Stimulated activated effector memory CD8-positive, alpha-beta T cell treated with anti-CD3 and anti-CD28 coated beads, Interleukin-12 subunit alpha, Interleukin-12 subunit beta, amount 100 ng/mL, for 72 hours (primary cell): ENCODE results near the gene RPL14.
A peak's percentile ranks its signal among the peaks of the same experiment; 100 is the strongest.

Experiments
- ATAC-seq: fragments of 150-1000 bp; cut with Tn5 transposase; 2 replicates; pipeline ENCODE4 v1.10.0; 2021
- DNase-seq, 2 donors: peaks; one replicate each; pipeline ENCODE4 v3.0.0; 2021 to 2022; ENCODE audit warnings: low spot score in 2 of 2
- H3K27ac Mint-ChIP-seq: one replicate; pipeline ENCODE4 v1.8.0; 2022; ENCODE audit warnings: mild to moderate bottlenecking, mixed read lengths
- H3K36me3 Mint-ChIP-seq: one replicate; pipeline ENCODE4 v1.8.0; 2022; ENCODE audit warnings: mild to moderate bottlenecking, mixed read lengths
- H3K4me1 Mint-ChIP-seq: one replicate; pipeline ENCODE4 v1.8.0; 2022; ENCODE audit warnings: mixed read lengths
- H3K4me3 Mint-ChIP-seq: one replicate; pipeline ENCODE4 v1.8.0; 2022; ENCODE audit warnings: mild to moderate bottlenecking, mixed read lengths
- H3K9me3 Mint-ChIP-seq: one replicate; pipeline ENCODE4 v1.8.0; 2022; ENCODE audit warnings: mixed read lengths

RPL14 gene

GRCh38 chr3:40487172-40487571, 30.0 kb downstream of the RPL14 start:
- no peak for ATAC-seq
- H3K4me1 Mint-ChIP-seq = peaks cover 9% of the 10 kb centered on the region
- H3K27ac Mint-ChIP-seq = no peak overlapping the region
- peaks cover 43% of the 10 kb centered on the region for H3K36me3 Mint-ChIP-seq
- DNase-seq = no peak
- H3K4me3 Mint-ChIP-seq = no peak overlapping the region
- H3K9me3 Mint-ChIP-seq = peaks cover 13% of the 10 kb centered on the region

- H3K36me3 Mint-ChIP-seq = peaks cover 18% of the 10 kb centered on the region
- peaks cover 13% of the 10 kb centered on the region for H3K9me3 Mint-ChIP-seq
- H3K27ac Mint-ChIP-seq = no peak overlapping the region
- H3K4me3 Mint-ChIP-seq = no peak overlapping the region
- ATAC-seq (no peak), DNase-seq (no peak)
- H3K4me1 Mint-ChIP-seq = no peaks in the 10 kb centered on the region
These were observed 33.8 kb downstream of the RPL14 start for GRCh38 chr3:40490916-40491315.

- H3K27ac Mint-ChIP-seq = no peak overlapping the region
- H3K36me3 Mint-ChIP-seq = no peaks in the 10 kb centered on the region
- ATAC-seq (no peak), DNase-seq (no peak)
- no peaks in the 10 kb centered on the region for H3K4me1 Mint-ChIP-seq
- no peaks in the 10 kb centered on the region for H3K9me3 Mint-ChIP-seq
- no peak overlapping the region for H3K4me3 Mint-ChIP-seq
These were observed 37.6 kb downstream of the RPL14 start for GRCh38 chr3:40494698-40495097.

DNA sequence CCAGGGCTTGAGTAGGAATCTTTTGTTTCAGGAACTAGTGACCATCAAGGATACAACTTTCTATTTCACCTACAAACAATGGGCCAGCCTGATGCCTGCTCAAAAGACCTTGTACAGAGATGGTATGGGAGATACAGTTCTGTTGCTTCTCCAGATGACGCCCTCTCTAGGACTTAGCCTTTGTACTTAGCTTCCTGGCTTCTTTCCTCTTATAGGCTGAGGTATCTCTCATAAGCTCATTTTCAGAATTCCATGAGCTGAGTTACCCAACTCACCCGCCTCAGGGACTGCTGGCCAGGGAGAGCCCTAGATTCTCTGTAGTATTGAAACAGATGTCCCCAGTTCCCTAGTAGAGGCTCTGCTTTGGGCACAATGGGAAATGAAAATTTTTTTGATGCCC, 40.1 kb downstream of the RPL14 start:
- Mint-ChIP-seq H3K4me1 (no peaks in the 10 kb centered on the region), H3K9me3 (no peaks in the 10 kb centered on the region), H3K4me3 (no peak overlapping the region), H3K27ac (no peak overlapping the region), H3K36me3 (no peaks in the 10 kb centered on the region)
- ATAC-seq (no peak), DNase-seq (no peak)

- Mint-ChIP-seq H3K4me3 (no peak overlapping the region), H3K4me1 (peaks cover 5% of the 10 kb centered on the region), H3K36me3 (no peaks in the 10 kb centered on the region), H3K9me3 (no peaks in the 10 kb centered on the region), H3K27ac (no peak overlapping the region)
- DNase-seq = no peak
- no peak for ATAC-seq
These were observed 42.8 kb downstream of the RPL14 start for GRCh38 chr3:40499952-40500351.

DNA sequence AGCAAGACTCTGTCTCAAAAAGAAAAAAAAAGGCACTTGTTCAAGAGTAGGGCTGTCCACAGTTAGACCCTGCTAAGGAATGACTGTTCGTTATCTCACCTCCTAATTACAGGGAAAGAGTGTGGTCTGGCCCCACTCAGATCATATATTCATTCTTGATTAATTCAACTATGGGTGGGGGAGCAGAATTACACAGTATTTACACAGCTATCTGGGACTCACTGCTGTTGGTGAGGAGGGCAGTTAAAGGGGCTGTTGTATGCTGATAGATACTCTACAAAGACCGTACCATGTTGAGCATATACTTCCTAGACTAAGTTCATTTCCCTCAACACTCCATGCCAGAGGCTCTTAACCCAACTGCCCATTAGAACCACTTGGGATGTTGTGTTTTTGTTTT, 44.9 kb downstream of the RPL14 start:
- ATAC-seq (peak; percentile 20), DNase-seq (no peak)
- Mint-ChIP-seq H3K4me1 (peaks cover 11% of the 10 kb centered on the region), H3K36me3 (no peaks in the 10 kb centered on the region), H3K9me3 (no peaks in the 10 kb centered on the region), H3K4me3 (no peak overlapping the region), H3K27ac (no peak overlapping the region)

DNA sequence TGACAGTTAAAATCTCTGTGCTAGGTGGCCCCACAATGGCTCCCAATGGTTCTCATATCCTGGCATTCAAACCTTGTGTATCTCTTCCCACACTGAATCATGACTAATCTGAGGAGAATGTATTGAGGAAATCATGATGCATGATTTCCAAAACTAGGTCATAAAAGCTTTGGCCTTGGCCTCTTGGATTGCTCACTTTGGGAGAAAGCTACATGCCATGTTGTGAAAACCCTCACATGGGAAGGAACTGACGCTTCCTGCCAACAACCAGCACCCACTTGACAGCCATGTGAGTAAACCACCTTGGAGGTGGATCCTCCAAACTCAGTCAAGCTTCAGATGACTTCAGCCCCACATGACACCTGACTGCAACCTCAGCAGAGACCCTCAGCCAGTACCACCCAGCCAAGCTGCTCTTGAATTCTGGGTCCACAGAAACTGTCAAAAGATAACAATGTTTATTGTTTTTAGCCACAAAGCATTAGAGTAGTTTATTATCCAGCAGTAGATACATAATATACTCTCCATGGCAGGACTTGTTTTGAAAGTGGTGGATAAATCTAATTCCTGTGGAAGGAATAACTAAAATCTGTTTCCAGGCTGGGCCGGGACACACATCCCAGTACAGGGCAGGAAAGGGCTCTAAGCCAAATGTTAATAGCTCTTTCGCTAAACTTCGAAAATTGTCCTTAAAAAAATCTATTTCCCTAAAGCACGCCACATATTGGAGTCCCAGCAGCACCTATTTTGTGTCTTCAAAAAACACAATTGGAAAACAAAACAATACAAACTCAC, 47.7 kb downstream of the RPL14 start:
- Mint-ChIP-seq H3K36me3 (no peaks in the 10 kb centered on the region), H3K4me3 (peak overlapping the region; percentile 77), H3K27ac (no peak overlapping the region), H3K9me3 (no peaks in the 10 kb centered on the region), H3K4me1 (peaks cover 11% of the 10 kb centered on the region)
- DNase-seq = no peak
- ATAC-seq = peak; percentile 49

DNA sequence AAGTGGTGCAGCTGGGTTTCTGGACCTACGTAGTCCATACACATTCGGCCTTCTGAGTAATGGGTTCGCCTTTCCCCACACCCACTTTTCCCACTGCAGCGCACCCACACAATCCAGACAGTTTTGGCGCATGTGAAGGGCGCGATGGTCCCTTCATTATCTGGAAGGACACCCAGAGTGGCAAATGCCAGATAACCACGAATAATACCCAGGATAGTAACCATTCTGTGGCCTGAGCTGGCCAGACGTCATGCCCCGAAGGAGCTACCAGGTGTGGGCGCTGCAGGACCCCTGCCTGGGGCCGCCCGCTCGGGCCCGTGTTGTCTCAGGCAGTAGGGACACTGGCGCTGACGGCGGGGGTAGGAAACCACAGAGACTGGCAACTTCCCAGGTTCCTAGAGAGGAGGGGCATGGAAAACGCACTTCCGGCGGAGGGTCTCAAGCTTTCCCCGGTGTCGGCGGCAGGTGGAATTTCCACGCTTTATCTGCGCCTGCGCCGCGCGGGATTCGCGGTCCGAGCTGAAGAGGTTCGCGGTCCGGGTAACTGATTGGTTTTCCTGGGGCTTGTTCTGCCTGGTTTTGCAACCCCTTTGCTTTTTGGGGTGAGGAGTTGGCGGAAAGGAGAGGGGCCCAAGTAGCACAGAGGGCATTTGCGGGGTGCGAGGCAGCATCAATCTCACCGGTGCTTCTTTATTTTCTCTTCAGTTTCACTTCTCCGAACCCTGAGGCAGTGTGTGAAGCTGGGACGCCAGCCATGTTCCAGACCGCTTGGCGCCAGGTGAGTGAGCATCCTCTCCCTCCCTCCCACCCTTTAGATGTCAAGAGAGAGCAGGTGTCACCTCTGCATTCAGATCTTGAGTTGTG, 48.7 kb downstream of the RPL14 start, which contains the start of gene ZNF620:
ZNF620 (plus strand) TSS at position 441 of the 864 bp plus-strand sequence; CDS start at position 755, 314 bp downstream.
- peak; percentile 77 for ATAC-seq
- H3K4me3 Mint-ChIP-seq = peak within 1 kb of the TSS; percentile 77
- H3K36me3 Mint-ChIP-seq = no peaks in the 10 kb centered on the region
- DNase-seq = peak; percentile 12 to 72
- H3K4me1 Mint-ChIP-seq = peaks cover 11% of the 10 kb centered on the region
- H3K27ac Mint-ChIP-seq = peak within 1 kb of the TSS; percentile 86
- no peaks in the 10 kb centered on the region for H3K9me3 Mint-ChIP-seq

DNA sequence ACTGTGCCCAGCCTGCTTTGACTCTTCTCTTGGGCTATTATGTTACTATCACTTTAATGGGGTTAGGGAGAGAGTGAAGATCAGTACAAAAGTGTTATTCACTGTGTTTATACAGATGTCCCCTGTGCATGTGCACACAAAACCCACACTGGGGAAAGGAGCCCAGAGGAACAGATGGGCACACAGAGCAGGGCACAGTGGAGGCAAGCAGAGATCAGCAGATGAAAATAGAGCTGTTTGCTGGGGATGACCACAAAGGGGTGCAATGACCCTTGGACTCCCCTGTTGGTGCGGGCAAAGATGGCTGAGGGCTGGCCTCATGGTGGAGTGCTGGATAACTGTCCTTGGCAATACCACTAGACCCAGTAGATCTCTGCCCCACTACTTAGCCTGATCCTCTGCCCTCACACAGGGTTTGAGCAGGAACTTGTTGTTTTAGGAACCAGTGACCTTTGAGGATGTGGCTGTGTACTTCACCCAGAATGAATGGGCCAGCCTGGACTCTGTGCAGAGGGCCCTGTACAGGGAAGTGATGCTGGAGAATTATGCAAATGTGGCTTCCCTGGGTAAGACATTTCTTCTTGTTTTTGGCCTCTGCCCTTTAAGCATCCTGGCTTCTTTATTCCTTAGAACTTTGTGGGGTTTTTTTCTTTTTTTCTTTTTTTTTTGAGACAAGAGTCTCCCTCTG, 54.0 kb downstream of the RPL14 start:
- H3K36me3 Mint-ChIP-seq = peaks cover 8% of the 10 kb centered on the region

DNA sequence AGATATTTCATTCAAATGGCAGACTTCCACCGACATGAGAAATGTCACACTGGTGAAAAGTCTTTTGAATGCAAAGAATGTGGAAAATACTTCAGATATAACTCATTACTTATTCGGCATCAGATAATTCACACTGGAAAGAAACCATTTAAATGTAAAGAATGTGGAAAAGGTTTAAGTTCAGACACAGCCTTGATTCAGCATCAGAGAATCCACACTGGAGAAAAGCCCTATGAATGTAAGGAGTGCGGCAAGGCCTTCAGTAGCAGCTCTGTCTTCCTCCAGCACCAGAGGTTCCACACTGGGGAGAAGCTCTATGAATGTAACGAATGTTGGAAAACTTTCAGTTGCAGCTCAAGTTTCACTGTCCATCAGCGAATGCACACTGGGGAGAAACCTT, 59.1 kb downstream of the RPL14 start:
- Mint-ChIP-seq H3K27ac (no peak overlapping the region), H3K9me3 (no peaks in the 10 kb centered on the region), H3K4me3 (no peak overlapping the region), H3K36me3 (peaks cover 8% of the 10 kb centered on the region), H3K4me1 (no peaks in the 10 kb centered on the region)
- ATAC-seq (no peak), DNase-seq (no peak)

More for the DNA sequence above, 54.0 kb downstream of the RPL14 start:
- ATAC-seq (no peak), DNase-seq (no peak)
- Mint-ChIP-seq H3K4me1 (peaks cover 6% of the 10 kb centered on the region), H3K9me3 (no peaks in the 10 kb centered on the region), H3K27ac (no peak overlapping the region), H3K4me3 (no peak overlapping the region)

- ATAC-seq (no peak), DNase-seq (no peak)
- Mint-ChIP-seq H3K27ac (no peak overlapping the region), H3K4me3 (no peak overlapping the region), H3K9me3 (no peaks in the 10 kb centered on the region), H3K4me1 (no peaks in the 10 kb centered on the region), H3K36me3 (peaks cover under 1% of the 10 kb centered on the region)
These were observed 60.9 kb downstream of the RPL14 start for GRCh38 chr3:40518067-40518466.
